Measurements from ENCODE around the gene ADCY9. TPM values are rescaled to one million over a fixed set of nuclear protein-coding genes. Genes with fewer than 3 reads are reported as not detected.

Gene ADCY9
- total and polyA plus RNA-seq, 2 donors (not counting 1 experiment from before 2014, with no cell fraction given) = 1.7 to 2.1 TPM

GRCh38 chr16:4091240-4092012 is 24.8 kb downstream of the ADCY9 start:
- ATAC-seq (ENCODE audit: low read depth) (no peak), DNase-seq (no peak)
- peaks cover 0 to 3% of the 10 kb centered on the region in 2 donors for H3K4me1 ChIP-seq (ENCODE audit: control insufficient read depth in 2 of 2, insufficient read depth in 2 of 2, low read length in 2 of 2)
- Mint-ChIP-seq H3K27ac (no peak overlapping the region), H3K9me3 (ENCODE audit: insufficient read depth) (no peaks in the 10 kb centered on the region), H3K4me3 (no peak overlapping the region), H3K27me3 (peaks cover 9% of the 10 kb centered on the region), H3K4me1 (peaks cover 2% of the 10 kb centered on the region)
- POLR2A ChIA-PET = no interaction called here
- no peak overlapping the region for H3K27ac ChIP-seq (ENCODE audit: low read length in 2 of 2)
- H4K20me1 ChIP-seq (ENCODE audit: control insufficient read depth, insufficient read depth, low read length, poor library complexity, severe bottlenecking) = no peaks in the 10 kb centered on the region
- H3K27me3 ChIP-seq (replicated peaks in 1 of 4; ENCODE audit: control extremely low read depth in 1 of 4, control insufficient read depth in 3 of 4, insufficient read depth in 4 of 4, low read length in 3 of 4) = peaks cover 0 to 5% (median 0%) of the 10 kb centered on the region in 4 experiments
- no peak overlapping the region for H3K4me3 ChIP-seq (ENCODE audit: control extremely low read depth in 1 of 5, extremely low read depth in 1 of 5, insufficient read depth in 1 of 5, low read depth in 2 of 5, low read length in 4 of 5)
- intact Hi-C loops (cut with micrococcal nuclease) = no loop called here
- CTCF ChIA-PET = no interaction called here
- H3K4me2 ChIP-seq (replicated peaks; ENCODE audit: low read depth, low read length, poor library complexity, severe bottlenecking) = no peak overlapping the region
- H2AFZ ChIP-seq (ENCODE audit: insufficient read depth, low read depth, low read length, poor library complexity, severe bottlenecking) = no peak overlapping the region
- H3K36me3 ChIP-seq (replicated peaks in 1 of 2; ENCODE audit: control extremely low read depth in 1 of 2, control insufficient read depth in 1 of 2, extremely low read depth in 1 of 2, insufficient read depth in 2 of 2, low read length in 1 of 2) = no peaks in the 10 kb centered on the region
- no peak overlapping the region for H3K9ac ChIP-seq (ENCODE audit: low read length)
- no peak for TF ChIP-seq EZH2 (IDR thresholded peaks at IDR 0.05; ENCODE audit: borderline replicate concordance, insufficient read depth, low read depth, low read length, poor library complexity, severe bottlenecking)
- TF ChIP-seq, protein P1, sequence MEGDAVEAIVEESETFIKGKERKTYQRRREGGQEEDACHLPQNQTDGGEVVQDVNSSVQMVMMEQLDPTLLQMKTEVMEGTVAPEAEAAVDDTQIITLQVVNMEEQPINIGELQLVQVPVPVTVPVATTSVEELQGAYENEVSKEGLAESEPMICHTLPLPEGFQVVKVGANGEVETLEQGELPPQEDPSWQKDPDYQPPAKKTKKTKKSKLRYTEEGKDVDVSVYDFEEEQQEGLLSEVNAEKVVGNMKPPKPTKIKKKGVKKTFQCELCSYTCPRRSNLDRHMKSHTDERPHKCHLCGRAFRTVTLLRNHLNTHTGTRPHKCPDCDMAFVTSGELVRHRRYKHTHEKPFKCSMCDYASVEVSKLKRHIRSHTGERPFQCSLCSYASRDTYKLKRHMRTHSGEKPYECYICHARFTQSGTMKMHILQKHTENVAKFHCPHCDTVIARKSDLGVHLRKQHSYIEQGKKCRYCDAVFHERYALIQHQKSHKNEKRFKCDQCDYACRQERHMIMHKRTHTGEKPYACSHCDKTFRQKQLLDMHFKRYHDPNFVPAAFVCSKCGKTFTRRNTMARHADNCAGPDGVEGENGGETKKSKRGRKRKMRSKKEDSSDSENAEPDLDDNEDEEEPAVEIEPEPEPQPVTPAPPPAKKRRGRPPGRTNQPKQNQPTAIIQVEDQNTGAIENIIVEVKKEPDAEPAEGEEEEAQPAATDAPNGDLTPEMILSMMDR (IDR thresholded peaks at IDR 0.05) = no peak
- no peaks in the 10 kb centered on the region for H3K79me2 ChIP-seq (ENCODE audit: control insufficient read depth, insufficient read depth, low read length)
- 93% methylated on average over 10 of the region's 17 CpGs for WGBS (ENCODE audit: insufficient coverage)
- H3K9me3 ChIP-seq (ENCODE audit: control extremely low read depth in 1 of 3, control insufficient read depth in 2 of 3, insufficient read depth in 1 of 3, low read length in 2 of 3) = no peaks in the 10 kb centered on the region

- no peak for ATAC-seq (ENCODE audit: low read depth)
- no peak overlapping the region for H3K9ac ChIP-seq (ENCODE audit: low read length)
- peaks cover 0 to 3% of the 10 kb centered on the region in 2 donors for H3K4me1 ChIP-seq (ENCODE audit: control insufficient read depth in 2 of 2, insufficient read depth in 2 of 2, low read length in 2 of 2)
- ChIA-PET CTCF (no interaction called here), POLR2A (no interaction called here)
- no peaks in the 10 kb centered on the region for H4K20me1 ChIP-seq (ENCODE audit: control insufficient read depth, insufficient read depth, low read length, poor library complexity, severe bottlenecking)
- H3K4me3 ChIP-seq (ENCODE audit: control extremely low read depth in 1 of 5, extremely low read depth in 1 of 5, insufficient read depth in 1 of 5, low read depth in 2 of 5, low read length in 4 of 5) = no peak overlapping the region
- TF ChIP-seq EZH2 (IDR thresholded peaks at IDR 0.05; ENCODE audit: borderline replicate concordance, insufficient read depth, low read depth, low read length, poor library complexity, severe bottlenecking) = no peak
- TF ChIP-seq, protein P1 (IDR thresholded peaks at IDR 0.05) = no peak
- no peaks in the 10 kb centered on the region for H3K79me2 ChIP-seq (ENCODE audit: control insufficient read depth, insufficient read depth, low read length)
- no peak overlapping the region for H3K4me3 Mint-ChIP-seq
- H3K27ac ChIP-seq (ENCODE audit: low read length in 2 of 2) = no peak overlapping the region
- no peaks in the 10 kb centered on the region for H3K36me3 ChIP-seq (replicated peaks in 1 of 2; ENCODE audit: control extremely low read depth in 1 of 2, control insufficient read depth in 1 of 2, extremely low read depth in 1 of 2, insufficient read depth in 2 of 2, low read length in 1 of 2)
- no peak overlapping the region for H3K27ac Mint-ChIP-seq
- peaks cover 2% of the 10 kb centered on the region for H3K4me1 Mint-ChIP-seq
- no peak for DNase-seq
- H3K27me3 ChIP-seq (replicated peaks in 1 of 4; ENCODE audit: control extremely low read depth in 1 of 4, control insufficient read depth in 3 of 4, insufficient read depth in 4 of 4, low read length in 3 of 4) = peaks cover 0 to 5% (median 0%) of the 10 kb centered on the region in 4 experiments
- H3K9me3 Mint-ChIP-seq (ENCODE audit: insufficient read depth) = no peaks in the 10 kb centered on the region
- intact Hi-C loops (cut with micrococcal nuclease) = no loop called here
- H3K27me3 Mint-ChIP-seq = peaks cover 9% of the 10 kb centered on the region
- no peak overlapping the region for H3K4me2 ChIP-seq (replicated peaks; ENCODE audit: low read depth, low read length, poor library complexity, severe bottlenecking)
- H2AFZ ChIP-seq (ENCODE audit: insufficient read depth, low read depth, low read length, poor library complexity, severe bottlenecking) = no peak overlapping the region
- WGBS (ENCODE audit: insufficient coverage) = 0% methylated on average over 3 of the region's 12 CpGs
- no peaks in the 10 kb centered on the region for H3K9me3 ChIP-seq (ENCODE audit: control extremely low read depth in 1 of 3, control insufficient read depth in 2 of 3, insufficient read depth in 1 of 3, low read length in 2 of 3)
Measured at GRCh38 chr16:4090351-4090851, 25.8 kb downstream of the ADCY9 start.

All from B cell (primary cell).